Ishikawa (cell line): ENCODE measurements around the gene NLGN3.

ENCODE experiments used
- EP300 ChIP-seq: IDR thresholded peaks from 2 replicates; pipeline ENCODE4 v1.6.1; 2012; ENCODE audit warnings: borderline replicate concordance
- RAD21 ChIP-seq: IDR thresholded peaks from 2 replicates; pipeline ENCODE4 v1.6.1; 2012; ENCODE audit warnings: low read depth
- YY1 ChIP-seq: IDR thresholded peaks from 2 replicates; pipeline ENCODE4 v1.6.1; 2012; ENCODE audit warnings: low read depth
- ZBTB7A ChIP-seq: IDR thresholded peaks from 2 replicates; pipeline ENCODE4 v1.6.1; 2012; ENCODE audit warnings: low read depth
- TF ChIP-seq, protein P1 (sequence below): IDR thresholded peaks from 2 replicates; pipeline ENCODE4 v1.6.1; 2012

DNA sequence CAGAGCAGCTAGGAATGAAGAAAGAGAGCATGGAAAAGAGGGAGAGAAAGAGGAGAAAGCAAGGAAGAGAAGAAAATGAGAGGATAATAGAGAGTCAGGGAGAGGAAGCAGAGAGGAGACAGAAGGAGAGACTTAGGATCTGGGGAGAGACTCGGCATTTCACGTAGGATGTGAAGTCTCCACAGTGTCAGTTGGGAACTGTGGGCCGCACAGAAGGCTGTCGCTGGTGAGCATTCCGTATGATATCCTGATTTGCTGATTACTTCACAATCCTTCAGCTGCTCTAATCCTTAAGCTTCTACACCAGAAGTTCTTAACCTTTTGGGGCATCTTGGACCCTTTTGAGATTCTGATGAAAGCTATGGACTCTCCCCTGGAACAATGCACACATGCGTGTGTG is 14.0 kb downstream of the NLGN3 start:
- TF ChIP-seq EP300 (no peak), ZBTB7A (no peak), YY1 (no peak), RAD21 (no peak)
- TF ChIP-seq, protein P1, sequence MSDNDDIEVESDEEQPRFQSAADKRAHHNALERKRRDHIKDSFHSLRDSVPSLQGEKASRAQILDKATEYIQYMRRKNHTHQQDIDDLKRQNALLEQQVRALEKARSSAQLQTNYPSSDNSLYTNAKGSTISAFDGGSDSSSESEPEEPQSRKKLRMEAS = no peak
